Mucosa of descending colon (tissue), 3 donors: ENCODE data around the gene KCNF1. TPM values are rescaled to one million over a fixed set of nuclear protein-coding genes. Genes with fewer than 3 reads are reported as not detected.

Experiments
- ATAC-seq: fragments of 200-7000 bp; cut with Tn5 transposase; one replicate; pipeline ENCODE4 v1.9.1; 2020; ENCODE audit warnings: mild to moderate bottlenecking, moderate library complexity
- DNase-seq, 3 donors: peaks; one replicate each; pipeline ENCODE4 v3.0.0-alpha.2; 2020
- H3K36me3 ChIP-seq: fragments of 200-600 bp; one replicate; pipeline ENCODE4 v1.8.0; 2021; ENCODE audit warnings: low read depth, mild to moderate bottlenecking
- H3K4me1 ChIP-seq: fragments of 200-600 bp; one replicate; pipeline ENCODE4 v1.8.0; 2021; ENCODE audit warnings: low read depth, mild to moderate bottlenecking
- H3K4me3 ChIP-seq: fragments of 200-600 bp; one replicate; pipeline ENCODE4 v1.8.0; 2021; ENCODE audit warnings: mild to moderate bottlenecking
- H3K9me3 ChIP-seq: fragments of 200-600 bp; one replicate; pipeline ENCODE4 v1.8.0; 2021; ENCODE audit warnings: mild to moderate bottlenecking
- intact Hi-C, 2 donors: fragments of 100-400 bp; cut with DNase I in 1 of 2; cut with micrococcal nuclease in 1 of 2; formaldehyde crosslinking; loops; one replicate each; pipeline versions ENCODE4 v1.11.0 to v1.11.1; 2022; cut with DNase I, micrococcal nuclease
- total RNA-seq, 3 donors: library from RNA; stranded (reverse); fragmentation: NEBNext Ultra II Directional in 2 of 3; extraction: Animal tissue kit (Norgen Biotek cat#: 25700) in 2 of 3; gene quantifications; one replicate each; pipeline versions ENCODE4 v1.2.1 to v1.2.4, GENCODE V29; 2021 to 2023
- TF ChIP-seq, protein P1 (sequence below): fragments of 200-600 bp; IDR thresholded peaks from one replicate; pipeline ENCODE4 v1.8.0; 2022; ENCODE audit warnings: antibody characterized with exemption, mild to moderate bottlenecking
- donor health status: DM: no; HTN: no; CAD: no; lungs with moderate emphysema.
- donor health status: DM: no; HTN: no; CAD: no.
- donor health status: DM: no; HTN: yes; CAD: no.

The KCNF1 gene
- total RNA-seq, 3 donors from 2014 or later = 0.32 to 0.99 (median 0.78) TPM

GRCh38 chr2:10940596-10940995, 28.9 kb downstream of the KCNF1 start:
- no peaks in the 10 kb centered on the region for H3K36me3 ChIP-seq
- intact Hi-C loops = no loop called here
- DNase-seq (no peak), ATAC-seq (no peak)
- no peaks in the 10 kb centered on the region for H3K4me1 ChIP-seq
- TF ChIP-seq, protein P1, sequence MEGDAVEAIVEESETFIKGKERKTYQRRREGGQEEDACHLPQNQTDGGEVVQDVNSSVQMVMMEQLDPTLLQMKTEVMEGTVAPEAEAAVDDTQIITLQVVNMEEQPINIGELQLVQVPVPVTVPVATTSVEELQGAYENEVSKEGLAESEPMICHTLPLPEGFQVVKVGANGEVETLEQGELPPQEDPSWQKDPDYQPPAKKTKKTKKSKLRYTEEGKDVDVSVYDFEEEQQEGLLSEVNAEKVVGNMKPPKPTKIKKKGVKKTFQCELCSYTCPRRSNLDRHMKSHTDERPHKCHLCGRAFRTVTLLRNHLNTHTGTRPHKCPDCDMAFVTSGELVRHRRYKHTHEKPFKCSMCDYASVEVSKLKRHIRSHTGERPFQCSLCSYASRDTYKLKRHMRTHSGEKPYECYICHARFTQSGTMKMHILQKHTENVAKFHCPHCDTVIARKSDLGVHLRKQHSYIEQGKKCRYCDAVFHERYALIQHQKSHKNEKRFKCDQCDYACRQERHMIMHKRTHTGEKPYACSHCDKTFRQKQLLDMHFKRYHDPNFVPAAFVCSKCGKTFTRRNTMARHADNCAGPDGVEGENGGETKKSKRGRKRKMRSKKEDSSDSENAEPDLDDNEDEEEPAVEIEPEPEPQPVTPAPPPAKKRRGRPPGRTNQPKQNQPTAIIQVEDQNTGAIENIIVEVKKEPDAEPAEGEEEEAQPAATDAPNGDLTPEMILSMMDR = no peak
- H3K9me3 ChIP-seq = peaks cover 12% of the 10 kb centered on the region
- H3K4me3 ChIP-seq = no peak overlapping the region

- no peaks in the 10 kb centered on the region for H3K36me3 ChIP-seq
- no peak for ATAC-seq
These were observed 29.6 kb downstream of the KCNF1 start for GRCh38 chr2:10941383-10941782.

GRCh38 chr2:10944799-10945198, 33.1 kb downstream of the KCNF1 start:
- H3K4me1 ChIP-seq = no peaks in the 10 kb centered on the region
- intact Hi-C loops = no loop called here
- DNase-seq = no peak
- TF ChIP-seq, protein P1 = no peak
- no peak for ATAC-seq
- H3K36me3 ChIP-seq = no peaks in the 10 kb centered on the region
- H3K4me3 ChIP-seq = no peak overlapping the region
- H3K9me3 ChIP-seq = peaks cover under 1% of the 10 kb centered on the region

More at GRCh38 chr2:10941383-10941782, 29.6 kb downstream of the KCNF1 start:
- Histone ChIP-seq H3K4me3 (no peak overlapping the region), H3K9me3 (peaks cover 12% of the 10 kb centered on the region), H3K4me1 (no peaks in the 10 kb centered on the region)
- TF ChIP-seq, protein P1 = no peak
- intact Hi-C loops = no loop called here
- DNase-seq = no peak

DNA sequence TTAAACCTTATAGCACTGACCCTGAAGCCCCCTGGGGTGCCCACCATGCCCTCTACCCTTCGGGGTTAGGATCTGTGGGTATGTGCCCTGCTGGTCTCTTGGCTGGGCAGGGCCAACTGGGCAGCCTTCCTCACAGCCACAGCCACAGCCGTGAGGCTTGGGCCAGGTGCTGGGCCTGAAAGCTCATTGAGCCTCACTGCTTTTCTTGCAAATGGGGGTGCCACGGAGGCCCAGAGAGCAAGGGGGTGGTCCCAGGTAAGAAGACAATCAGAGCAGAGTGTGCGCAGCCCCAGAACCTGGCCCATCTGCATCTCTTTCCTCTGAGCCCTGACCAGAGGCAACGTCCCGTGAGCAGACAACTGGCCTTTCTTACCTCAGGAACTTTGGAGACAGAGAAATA, 34.7 kb downstream of the KCNF1 start:
- no peaks in the 10 kb centered on the region for H3K36me3 ChIP-seq
- ATAC-seq (no peak), DNase-seq (no peak)
- intact Hi-C loops = no loop called here
- TF ChIP-seq, protein P1 = no peak
- no peak overlapping the region for H3K4me3 ChIP-seq
- H3K4me1 ChIP-seq = no peaks in the 10 kb centered on the region
- H3K9me3 ChIP-seq = no peaks in the 10 kb centered on the region

DNA sequence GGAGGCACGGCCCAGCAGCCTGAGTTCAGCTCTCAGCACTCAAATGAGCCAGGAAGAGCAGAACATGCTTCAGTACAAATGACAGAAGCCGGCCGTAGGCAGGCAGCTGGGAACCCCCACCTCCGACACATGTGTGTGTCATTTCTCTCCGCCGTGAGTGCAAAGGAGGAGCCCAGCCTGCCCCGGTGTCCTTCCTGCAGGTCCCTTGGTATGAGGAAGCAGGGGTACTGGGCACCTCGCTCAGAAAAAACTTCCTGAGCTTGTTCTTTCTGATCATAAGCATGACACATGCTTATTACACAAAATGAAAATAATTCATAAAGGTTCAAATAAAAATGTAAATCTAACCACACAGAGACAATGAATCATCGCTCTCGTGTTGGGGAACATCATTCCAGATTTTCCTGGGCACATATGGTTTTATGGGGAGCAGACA, 35.3 kb downstream of the KCNF1 start:
- intact Hi-C loops = no loop called here
- H3K4me1 ChIP-seq = no peaks in the 10 kb centered on the region
- no peak for DNase-seq

More for the DNA sequence above, 35.3 kb downstream of the KCNF1 start:
- ATAC-seq = no peak
- Histone ChIP-seq H3K36me3 (no peaks in the 10 kb centered on the region), H3K9me3 (no peaks in the 10 kb centered on the region), H3K4me3 (no peak overlapping the region)
- TF ChIP-seq, protein P1 = no peak
